HG02642 (cell line): Measurements from ENCODE around the gene SLC26A1.

ENCODE experiments used
- ATAC-seq: cut with Tn5 transposase; IDR thresholded peaks from one replicate; pipeline ENCODE4 v1.9.1; 2021; ENCODE audit warnings: mild to moderate bottlenecking; ENCODE audit not compliant: unreplicated experiment, poor library complexity

The SLC26A1 gene

GRCh38 chr4:957231-957580 lies 36.0 kb downstream of the SLC26A1 start:
- ATAC-seq = no peak

GRCh38 chr4:956531-957230 lies 36.5 kb downstream of the SLC26A1 start:
- ATAC-seq = no peak

DNA sequence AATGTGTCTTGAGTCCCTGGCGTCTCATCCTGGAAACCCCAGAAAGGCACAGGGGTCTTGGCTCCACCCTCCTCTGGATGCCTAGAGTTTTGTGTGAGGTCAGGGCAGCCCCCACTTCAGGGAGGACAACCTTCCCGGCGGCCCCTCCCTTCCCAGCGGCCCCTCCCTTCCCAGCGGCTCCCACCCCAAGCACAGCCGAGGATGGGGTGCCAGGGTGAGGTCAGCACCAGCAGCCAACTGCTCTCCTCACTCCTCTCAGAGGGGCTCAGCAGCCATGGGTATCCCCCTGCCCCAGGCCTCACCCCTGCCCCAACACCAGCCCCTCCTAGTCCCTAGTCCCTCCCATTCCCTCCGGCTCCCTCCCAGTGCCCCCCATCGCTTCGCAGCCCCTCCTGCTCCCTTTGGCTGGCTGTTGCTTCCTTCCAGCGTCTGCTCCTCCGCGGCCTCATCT lies 37.2 kb downstream of the SLC26A1 start:
- ATAC-seq = no peak

DNA sequence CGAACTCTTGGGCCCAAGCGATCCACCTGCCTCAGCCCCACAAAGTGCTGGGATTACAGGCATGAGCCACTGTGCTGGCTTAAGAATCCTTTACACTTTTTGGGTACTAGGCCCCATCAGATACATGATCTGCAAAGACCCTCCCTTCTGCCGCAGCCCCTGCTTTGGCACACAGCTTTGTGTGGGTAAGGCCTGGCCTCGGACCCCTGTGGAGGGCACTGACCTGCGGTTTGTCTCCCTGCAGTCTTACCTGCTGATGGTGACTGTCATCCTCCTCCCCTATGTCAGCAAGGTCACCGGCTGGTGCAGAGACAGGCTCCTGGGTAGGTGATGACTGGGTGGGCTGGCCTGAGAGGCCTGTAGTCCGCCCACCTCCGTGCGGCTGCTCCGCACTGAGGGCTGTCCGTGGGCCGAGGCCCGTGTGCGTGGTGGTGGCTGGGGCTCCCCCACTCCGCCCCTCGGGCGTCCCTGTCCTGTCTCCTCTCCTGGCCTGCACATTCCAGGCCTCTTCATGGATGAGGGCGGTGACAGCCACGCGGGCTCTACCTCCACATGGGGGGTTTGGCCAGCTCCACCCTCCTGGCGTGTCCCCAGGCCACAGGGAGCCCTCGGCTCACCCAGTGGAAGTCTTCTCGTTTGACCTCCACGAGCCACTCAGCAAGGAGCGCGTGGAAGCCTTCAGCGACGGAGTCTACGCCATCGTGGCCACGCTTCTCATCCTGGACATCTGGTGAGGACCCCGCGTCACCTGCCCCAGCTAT lies 37.9 kb downstream of the SLC26A1 start:
- ATAC-seq = no peak

- ATAC-seq = no peak
These were observed 38.8 kb downstream of the SLC26A1 start for GRCh38 chr4:954211-955020.

DNA sequence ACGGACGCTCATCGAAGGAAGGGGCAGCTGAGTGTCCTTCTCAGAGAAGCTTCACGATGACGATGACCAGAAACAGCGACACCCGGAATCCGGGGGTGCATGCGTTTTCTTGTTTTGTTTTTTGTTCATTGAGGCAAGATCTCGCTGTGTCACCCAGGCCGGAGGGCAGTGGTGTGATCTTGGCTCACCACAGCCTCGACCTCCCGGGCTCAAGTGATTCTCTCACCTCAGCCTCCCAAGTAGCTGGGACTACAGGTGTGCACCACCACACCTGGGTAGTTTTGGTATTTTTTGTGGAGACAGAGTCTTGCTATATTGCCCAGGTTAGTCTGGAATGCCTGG lies 39.7 kb downstream of the SLC26A1 start:
- ATAC-seq = no peak

- no peak for ATAC-seq
These were observed 40.2 kb downstream of the SLC26A1 start for GRCh38 chr4:952881-953573.

DNA sequence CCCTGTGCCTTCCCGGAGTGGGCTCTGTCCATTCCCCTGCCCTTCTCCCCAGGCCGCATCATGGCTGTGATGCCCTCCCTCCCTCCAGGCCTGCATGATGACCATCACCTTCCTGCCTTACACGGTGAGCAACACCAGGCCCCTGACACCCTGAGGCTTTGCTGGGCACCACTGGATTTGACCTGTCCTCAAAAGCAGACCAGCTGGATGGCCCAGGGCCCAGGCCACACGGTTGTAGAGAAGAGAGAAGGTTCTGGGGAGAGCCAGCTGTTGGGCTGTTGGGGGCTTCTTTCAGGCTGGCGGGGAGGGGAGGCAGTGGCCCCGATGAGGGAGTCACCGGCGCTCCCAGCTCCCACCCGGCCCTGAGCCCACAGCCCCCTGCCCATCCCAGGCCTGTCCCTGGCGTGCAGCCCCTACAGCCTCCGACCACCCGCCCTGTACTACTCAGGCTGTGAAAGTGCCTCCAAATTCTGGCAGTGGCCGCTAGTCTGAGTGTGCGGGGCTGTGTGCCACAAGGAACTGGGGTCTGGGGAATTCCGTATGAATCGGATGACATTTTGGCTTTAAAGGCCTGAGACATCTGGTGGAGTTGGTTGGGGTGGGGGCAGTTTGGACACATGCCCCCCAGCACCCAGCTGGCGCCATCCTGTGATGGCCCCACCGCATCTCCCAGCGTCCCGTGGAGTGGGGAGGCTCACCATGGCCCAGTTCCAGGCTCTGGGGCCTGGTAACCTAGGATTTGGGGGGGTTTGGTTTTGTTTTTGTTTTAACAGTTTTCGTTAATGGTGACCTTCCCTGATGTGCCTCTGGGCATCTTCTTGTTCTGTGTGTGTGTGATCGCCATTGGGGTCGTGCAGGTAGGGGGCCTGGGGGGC lies 41.4 kb downstream of the SLC26A1 start:
- no peak for ATAC-seq

- no peak for ATAC-seq
These were observed 42.0 kb downstream of the SLC26A1 start for GRCh38 chr4:951186-951585.

- no peak for ATAC-seq
These were observed 42.8 kb downstream of the SLC26A1 start for GRCh38 chr4:950136-951020.

GRCh38 chr4:949656-950055 lies 43.5 kb downstream of the SLC26A1 start:
- no peak for ATAC-seq

DNA sequence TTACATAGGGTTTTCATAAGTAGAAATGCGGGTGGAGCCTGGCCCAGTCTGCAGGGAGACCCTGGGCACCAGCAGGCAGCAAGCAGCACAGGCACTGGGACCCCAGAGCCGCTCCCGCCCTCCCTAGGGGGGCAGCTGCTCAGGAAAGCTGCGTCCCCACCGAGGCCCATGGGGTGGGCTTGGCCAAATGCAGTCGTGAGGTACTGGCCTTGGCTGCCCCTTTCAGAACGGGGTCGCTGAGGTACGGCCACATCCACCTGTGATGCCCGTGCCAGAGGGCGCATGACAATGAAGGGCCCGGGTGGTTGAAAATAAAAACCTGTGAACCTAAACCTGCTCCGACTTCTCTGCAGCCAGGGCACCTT lies 44.3 kb downstream of the SLC26A1 start:
- no peak for ATAC-seq

- no peak for ATAC-seq
These were observed 44.9 kb downstream of the SLC26A1 start for GRCh38 chr4:948101-948935.

DNA sequence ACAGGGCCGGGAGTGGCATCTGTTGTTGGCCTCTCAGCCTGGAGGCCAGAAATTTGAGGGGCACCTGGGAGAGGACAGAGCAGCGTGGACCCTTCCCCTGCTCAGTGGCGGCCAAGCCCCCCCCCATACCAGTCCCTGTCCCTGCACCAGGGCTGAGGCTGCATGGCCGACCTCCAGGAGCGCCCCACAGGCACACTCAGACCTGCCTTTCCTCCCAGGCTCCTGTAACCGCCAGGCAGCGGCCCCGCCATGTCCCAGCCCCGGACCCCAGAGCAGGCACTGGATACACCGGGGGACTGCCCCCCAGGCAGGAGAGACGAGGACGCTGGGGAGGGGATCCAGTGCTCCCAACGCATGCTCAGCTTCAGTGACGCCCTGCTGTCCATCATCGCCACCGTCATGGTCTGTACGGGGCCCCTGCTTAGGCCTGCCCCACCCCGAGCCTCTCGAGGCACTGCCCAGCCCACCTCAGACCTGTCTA lies 45.7 kb downstream of the SLC26A1 start:
- no peak for ATAC-seq

- no peak for ATAC-seq
These were observed 46.4 kb downstream of the SLC26A1 start for GRCh38 chr4:946517-947471.

DNA sequence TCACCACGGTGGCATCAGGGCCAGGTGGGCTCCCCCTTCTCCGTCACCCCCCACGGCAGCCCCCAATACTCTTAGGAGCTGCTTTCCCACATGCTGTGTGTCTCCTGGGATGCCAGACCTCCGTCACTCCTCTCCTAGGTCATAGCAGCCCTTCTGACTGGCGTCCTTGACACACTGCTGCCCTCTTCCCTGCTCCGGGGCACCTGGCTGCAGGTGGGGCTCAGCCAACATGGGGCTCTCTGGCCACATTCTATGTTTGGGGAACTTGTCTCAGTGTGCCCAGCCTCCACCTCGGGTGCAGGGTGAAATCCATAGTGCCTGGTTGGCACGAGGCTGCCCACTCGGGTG lies 47.1 kb downstream of the SLC26A1 start:
- no peak for ATAC-seq
